Measurements from ENCODE around the gene DRICH1.
"Not testable (repeated sequence)": the region's sequence is repeated elsewhere in the genome, so short reads cannot be mapped to it uniquely, and the experiment has no call there.

The DRICH1 gene

GRCh38 chr22:23632178-23632577 lies at the start of gene DRICH1:
Gene DRICH1 (minus strand): TSS chr22:23632321. CDS start chr22:23632023, 298 bp downstream.
- DNase-seq (ENCODE audit: low read depth in 2 of 2), result no peak

DNA sequence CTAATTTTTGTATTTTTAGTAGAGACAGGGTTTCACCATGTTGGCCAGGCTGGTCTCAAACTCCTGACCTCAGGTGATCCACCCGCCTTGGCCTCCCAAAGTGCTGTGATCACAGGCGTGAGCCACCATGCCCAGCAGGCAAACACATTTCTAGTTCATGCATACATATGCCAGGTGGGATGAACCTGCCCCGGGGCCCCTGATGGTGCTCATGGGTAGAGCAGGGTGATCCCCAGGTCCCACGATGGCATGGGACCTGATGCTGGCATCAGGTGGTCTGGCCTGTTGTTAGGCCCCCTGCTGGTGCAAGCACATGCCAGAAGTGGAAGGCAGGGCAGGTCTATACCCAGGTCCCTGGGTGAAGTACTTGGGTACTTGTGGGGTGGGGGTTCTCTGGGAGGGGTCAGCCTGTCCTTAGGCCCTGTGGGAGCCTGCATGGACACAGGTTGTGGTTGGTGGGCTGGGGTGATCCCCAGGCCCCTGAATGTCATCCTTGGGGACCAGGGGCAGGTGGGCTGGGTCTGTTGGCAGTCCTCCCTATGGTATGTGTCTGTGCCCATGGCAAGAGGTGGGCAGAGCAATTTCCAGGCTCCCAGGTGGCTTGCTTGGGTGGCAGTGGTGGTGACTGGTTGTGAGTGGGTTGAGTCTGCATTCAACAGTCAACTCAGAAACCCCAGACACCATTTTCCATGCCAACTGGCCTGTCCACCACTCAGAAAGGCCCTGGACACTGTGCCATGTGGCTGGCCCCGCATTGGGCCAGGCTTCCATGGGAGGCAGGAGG lies 49.1 kb upstream of the DRICH1 start:
- no peak for DNase-seq (ENCODE audit: low read depth in 2 of 2)

- DNase-seq (ENCODE audit: low read depth in 2 of 2), result no peak
Observed at GRCh38 chr22:23678133-23678532, 46.0 kb upstream of the DRICH1 start.

DNA sequence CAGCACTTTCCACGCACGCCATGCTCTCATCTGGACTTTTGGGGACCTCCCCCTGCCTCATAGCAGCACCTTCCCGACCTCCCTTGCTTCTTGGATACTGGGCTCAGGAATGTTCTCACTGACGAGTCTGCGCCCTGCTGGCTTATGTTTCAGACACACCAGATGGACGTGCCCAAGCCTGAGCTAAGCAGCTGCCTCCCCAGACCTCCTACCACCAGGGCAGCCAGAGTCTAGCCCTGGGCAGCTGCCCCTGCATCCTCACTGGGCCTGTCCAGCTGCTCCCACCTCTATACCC lies 45.5 kb upstream of the DRICH1 start:
- DNase-seq (ENCODE audit: low read depth in 2 of 2), result no peak

DNA sequence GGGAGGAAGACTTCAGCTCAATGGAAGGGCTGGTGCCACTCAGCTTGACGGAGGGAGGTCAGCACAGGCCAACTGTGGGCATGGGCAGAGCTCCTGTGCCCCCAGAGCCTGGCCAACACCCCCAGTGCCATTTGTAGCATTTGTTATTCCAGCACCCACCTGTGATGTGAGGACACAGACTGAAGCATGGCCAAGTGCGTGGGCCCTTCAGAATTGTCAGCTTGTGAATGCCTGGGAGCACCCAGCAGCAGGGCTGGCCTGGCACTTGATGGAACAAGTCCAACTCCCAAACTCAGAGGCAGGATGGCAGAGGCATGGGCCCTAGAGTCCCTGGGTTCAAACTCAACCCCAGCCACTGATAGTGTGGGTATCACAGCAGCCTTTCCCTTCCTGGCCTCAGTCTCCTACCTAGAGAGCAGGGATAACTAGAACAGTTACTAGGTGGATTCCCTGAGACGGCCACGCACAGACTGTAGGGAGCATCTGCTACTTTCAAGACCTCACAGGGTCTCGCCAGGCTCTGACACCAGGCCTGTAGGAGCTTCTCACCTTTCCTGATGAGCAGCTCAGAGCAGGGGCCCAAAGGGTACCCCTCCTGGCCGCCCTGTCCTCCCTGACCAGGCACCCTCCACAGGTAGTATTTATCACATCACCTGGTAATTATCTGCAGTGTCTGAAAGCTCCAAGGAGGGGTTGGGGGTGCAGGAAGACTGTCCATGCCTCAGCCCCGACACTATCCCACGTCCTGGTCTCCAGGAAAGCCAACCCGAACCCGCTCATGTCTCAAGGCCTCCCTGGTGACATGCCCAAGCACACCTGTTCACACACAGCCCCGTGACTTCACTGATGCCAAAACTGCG lies 45.0 kb upstream of the DRICH1 start:
- not testable (repeated sequence) for DNase-seq (ENCODE audit: low read depth in 2 of 2)

GRCh38 chr22:23675502-23676415 lies 43.6 kb upstream of the DRICH1 start:
- DNase-seq (ENCODE audit: low read depth in 2 of 2), result no peak

DNA sequence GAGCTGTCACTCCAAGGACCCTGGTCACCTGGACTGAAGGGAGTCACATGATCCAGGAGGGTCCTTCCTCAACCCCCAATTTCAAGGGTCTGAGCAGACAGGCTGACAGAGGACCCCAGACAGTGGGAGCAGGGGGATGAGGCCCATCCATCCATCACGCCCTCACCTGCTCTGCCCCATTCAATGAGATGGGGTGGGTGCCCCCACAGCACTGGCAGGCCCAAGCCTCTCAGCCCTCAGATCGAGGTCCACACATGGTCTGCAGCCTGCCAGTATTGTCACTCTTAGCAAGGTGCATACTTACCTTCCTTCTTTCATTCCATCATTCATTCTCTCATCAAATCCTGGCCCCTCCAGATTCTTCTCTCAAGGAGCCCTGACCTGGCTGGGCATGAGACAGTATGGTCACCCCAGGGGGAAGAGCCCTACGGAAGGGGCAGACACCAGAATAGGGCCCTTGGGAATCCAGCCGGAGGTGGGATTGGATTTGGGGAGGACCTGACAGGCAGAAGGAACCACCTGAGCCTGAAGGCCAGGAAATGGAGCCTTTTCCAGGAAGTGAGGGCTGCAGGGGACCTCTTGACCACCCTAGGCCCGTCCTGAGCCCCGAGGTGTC lies 42.9 kb upstream of the DRICH1 start:
- not testable (repeated sequence) for DNase-seq (ENCODE audit: low read depth in 2 of 2)

- no peak for DNase-seq (ENCODE audit: low read depth in 2 of 2)
Observed at GRCh38 chr22:23673826-23674690, 41.9 kb upstream of the DRICH1 start.

- DNase-seq (ENCODE audit: low read depth in 2 of 2), result no peak
Observed at GRCh38 chr22:23673050-23673620, 41.0 kb upstream of the DRICH1 start.

- not testable (repeated sequence) for DNase-seq (ENCODE audit: low read depth in 2 of 2)
Observed at GRCh38 chr22:23672307-23673049, 40.4 kb upstream of the DRICH1 start.

- not testable (repeated sequence) for DNase-seq (ENCODE audit: low read depth in 2 of 2)
Observed at GRCh38 chr22:23671387-23671786, 39.3 kb upstream of the DRICH1 start.

GRCh38 chr22:23670378-23671295 lies 38.5 kb upstream of the DRICH1 start:
- DNase-seq (ENCODE audit: low read depth in 2 of 2), result no peak

DNA sequence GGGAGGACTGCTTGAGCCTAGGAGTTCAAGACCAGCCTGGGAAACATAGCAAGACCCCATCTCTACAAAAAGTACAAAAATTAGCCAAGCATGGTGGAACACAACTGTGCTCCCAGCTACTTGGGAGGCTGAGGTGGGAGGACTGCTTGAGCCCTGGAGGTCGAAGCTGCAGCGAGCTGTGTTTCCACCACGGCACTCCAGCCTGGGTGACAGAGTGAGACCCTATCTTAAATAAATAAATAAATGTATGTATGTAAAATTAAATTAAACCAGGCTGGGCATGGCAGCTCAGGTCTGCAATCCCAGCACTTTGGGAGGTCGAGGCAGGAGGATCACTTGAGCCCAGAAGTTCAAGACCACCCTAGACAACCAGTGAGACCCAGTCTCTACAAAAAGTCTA lies 28.3 kb upstream of the DRICH1 start:
- not testable (repeated sequence) for DNase-seq (ENCODE audit: low read depth in 2 of 2)

- DNase-seq (ENCODE audit: low read depth in 2 of 2), result no peak
Observed at GRCh38 chr22:23657727-23658126, 25.6 kb upstream of the DRICH1 start.

- no peak for DNase-seq (ENCODE audit: low read depth in 2 of 2)
Observed at GRCh38 chr22:23655891-23656475, 23.9 kb upstream of the DRICH1 start.

DNA sequence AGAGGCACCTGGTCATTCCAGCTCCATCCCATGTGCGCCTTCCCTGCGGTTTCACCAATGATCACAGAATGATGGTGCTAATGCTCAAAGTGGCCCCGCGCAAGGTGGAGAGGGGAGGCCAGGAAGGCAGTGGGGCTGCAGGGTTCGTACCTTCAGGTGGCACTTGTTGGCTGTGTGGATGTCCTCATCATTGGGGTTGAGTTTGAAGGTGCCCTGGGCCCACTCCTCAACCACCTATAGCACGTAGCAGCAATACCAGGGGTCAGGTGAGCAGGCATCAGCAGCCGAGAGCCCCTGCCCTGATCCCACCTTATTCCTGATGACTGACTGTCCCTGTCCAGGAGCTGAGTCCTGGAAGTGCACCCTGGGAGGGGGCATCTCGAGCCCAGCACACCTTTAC lies 20.6 kb upstream of the DRICH1 start:
- DNase-seq (ENCODE audit: low read depth in 2 of 2), result no peak

DNA sequence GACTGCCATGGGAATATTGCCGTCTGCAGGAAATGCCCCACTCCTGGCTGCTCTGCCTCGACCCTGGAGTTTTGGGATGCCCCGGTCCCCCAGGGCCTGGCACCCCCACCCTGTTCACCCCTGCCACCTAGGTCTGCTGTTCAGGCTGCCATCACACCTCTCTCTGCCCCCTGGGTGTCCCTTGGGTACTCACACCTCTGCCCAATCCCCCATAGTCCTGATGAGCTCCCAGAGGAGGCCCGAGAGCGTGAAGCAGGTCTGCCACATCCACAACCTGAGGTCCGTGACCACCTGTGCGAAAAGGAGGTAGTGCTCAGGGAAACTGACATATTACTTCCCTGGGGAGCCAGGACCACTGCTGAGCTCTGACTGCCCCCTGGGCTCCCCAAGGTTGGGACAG lies 20.2 kb upstream of the DRICH1 start:
- no peak for DNase-seq (ENCODE audit: low read depth in 2 of 2)

DNA sequence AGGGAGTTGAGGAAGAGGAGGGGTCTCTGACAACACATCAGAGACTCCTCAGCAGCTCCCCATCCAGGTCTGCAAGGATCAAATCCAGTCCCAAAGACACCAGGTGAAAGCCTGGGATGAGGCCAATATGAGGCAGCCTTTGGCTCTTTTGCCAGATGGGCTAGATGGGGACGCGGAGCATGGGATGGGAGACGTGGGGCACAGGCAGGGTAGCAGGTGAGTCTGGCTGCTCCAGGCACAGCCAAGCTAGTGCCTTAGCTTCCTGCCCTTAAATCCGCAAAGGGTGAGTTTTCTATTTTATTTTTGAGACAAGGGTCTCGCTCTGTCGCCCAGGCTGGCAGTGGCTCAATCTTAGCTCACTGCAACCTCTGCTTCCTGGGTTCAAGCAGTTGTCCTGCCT lies 19.6 kb upstream of the DRICH1 start:
- no peak for DNase-seq (ENCODE audit: low read depth in 2 of 2)
